GM12878 (cell line): ENCODE data around the gene FSHR. TPM values are rescaled to one million over a fixed set of nuclear protein-coding genes. Genes with fewer than 3 reads are reported as not detected.

Source experiments
- ATAC-seq: fragments of 200-7000 bp; cut with Tn5 transposase; 3 replicates; pipeline ENCODE4 v1.9.1; 2020; ENCODE audit warnings: mild to moderate bottlenecking, moderate library complexity
- BruUV-seq: library from RNA; stranded (reverse); fragments of 400-500 nt; replicated peaks from 2 replicates; lab custom pipeline; 2021; lab: Mats Ljungman, UMichigan
- CTCF ChIA-PET: fragments of 300-600 bp; sonication (Branson Sonifier 250); formaldehyde crosslinking; extraction: SDS; loops from one replicate; lab custom pipeline; 2021; ENCODE audit warnings: inconsistent platforms; lab: Yijun Ruan, JAX
- POLR2A ChIA-PET: fragments of 350-600 bp; formaldehyde crosslinking; extraction: SDS; loops from one replicate; lab custom pipeline; 2021; ENCODE audit warnings: inconsistent platforms; lab: Charles Lee
- RAD21 ChIA-PET: fragments of 300-600 bp; sonication (Branson Sonifier 250); formaldehyde crosslinking; loops from one replicate; lab custom pipeline; 2023; ENCODE audit warnings: antibody characterized with exemption; ENCODE audit not compliant: unreplicated experiment; lab: Charles Lee
- SMC1A ChIA-PET: fragments of 300-600 bp; sonication (Branson Sonifier 250); formaldehyde crosslinking; loops from one replicate; lab custom pipeline; 2023; ENCODE audit not compliant: unreplicated experiment, uncharacterized antibody; lab: Charles Lee
- DNase-seq: peaks from one replicate; pipeline ENCODE4 v3.0.0-alpha.2; 2011; ENCODE audit warnings: low read depth, low spot score
- FAIRE-seq: peaks from 3 replicates; lab custom pipeline; 2011; peaks lifted over from hg19 to GRCh38; lab: Jason Lieb, UNC
- H2AFZ ChIP-seq: 2 replicates; pipeline ENCODE4 v1.6.0; 2011; ENCODE audit warnings: low read depth, low read length, control low read depth; ENCODE audit not compliant: control insufficient read depth
- H3K27ac ChIP-seq: 2 replicates; pipeline ENCODE4 v1.5.1; 2011; ENCODE audit warnings: control low read depth; ENCODE audit not compliant: control insufficient read depth, insufficient read depth
- H3K27me3 ChIP-seq, 2 experiments: replicated peaks in 1 of 2; 2 replicates each; pipeline versions ENCODE4 v1.6.0 to v1.6.1; 2011; ENCODE audit warnings: low read length in 1 of 2; ENCODE audit not compliant: control insufficient read depth in 2 of 2, insufficient read depth in 2 of 2
- H3K36me3 ChIP-seq, 2 experiments: 2 replicates each; pipeline ENCODE4 v1.5.1; 2011; ENCODE audit warnings: low read length in 1 of 2; ENCODE audit not compliant: control insufficient read depth in 2 of 2, insufficient read depth in 2 of 2
- H3K4me1 ChIP-seq: 2 replicates; pipeline ENCODE4 v1.6.1; 2011; ENCODE audit warnings: mild to moderate bottlenecking, low read length, moderate library complexity, mixed read lengths; ENCODE audit not compliant: control insufficient read depth, insufficient read depth
- H3K4me2 ChIP-seq: 2 replicates; pipeline ENCODE4 v1.6.0; 2011; ENCODE audit warnings: control low read depth; ENCODE audit not compliant: control insufficient read depth, insufficient read depth
- H3K4me3 ChIP-seq: fragments of 200-600 bp; sonication (generic); 2 replicates; pipeline ENCODE4 v1.5.1; 2016
- H3K79me2 ChIP-seq: 2 replicates; pipeline ENCODE4 v1.6.0; 2011; ENCODE audit warnings: low read length; ENCODE audit not compliant: control insufficient read depth, insufficient read depth
- H3K9ac ChIP-seq: 2 replicates; pipeline ENCODE4 v1.8.0; 2011; ENCODE audit warnings: low read length, control low read depth, mixed read lengths; ENCODE audit not compliant: control insufficient read depth, insufficient read depth
- H3K9me3 ChIP-seq: replicated peaks from 3 replicates; pipeline ENCODE4 v1.5.1; 2011; ENCODE audit warnings: mild to moderate bottlenecking, low read length; ENCODE audit not compliant: control insufficient read depth, insufficient read depth
- H4K20me1 ChIP-seq: 2 replicates; pipeline ENCODE4 v1.6.0; 2011; ENCODE audit not compliant: control insufficient read depth, insufficient read depth
- CHD1 ChIP-seq: IDR thresholded peaks from 2 replicates; pipeline ENCODE4 v1.6.1; 2012; ENCODE audit warnings: low read depth, low read length, improper control_type of control experiment
- CHD4 ChIP-seq: fragments of 200-600 bp; sonication (generic); IDR thresholded peaks from 2 replicates; pipeline ENCODE4 v1.6.1; 2016; ENCODE audit warnings: mild to moderate bottlenecking
- CREB1 ChIP-seq: IDR thresholded peaks from 2 replicates; pipeline ENCODE4 v1.6.1; 2012; ENCODE audit warnings: low read depth, mild to moderate bottlenecking, inconsistent platforms
- HDAC6 ChIP-seq: fragments of 200-600 bp; sonication (generic); IDR thresholded peaks from one replicate; pipeline ENCODE4 v1.8.0; 2017; ENCODE audit warnings: antibody characterized with exemption; ENCODE audit not compliant: unreplicated experiment
- IRF3 ChIP-seq: fragments of 450-650 bp; IDR thresholded peaks from 2 replicates; pipeline ENCODE4 v1.6.1; 2014; ENCODE audit warnings: mild to moderate bottlenecking
- JUNB ChIP-seq: IDR thresholded peaks from 2 replicates; pipeline ENCODE4 v1.6.1; 2016; ENCODE audit warnings: antibody characterized with exemption, mild to moderate bottlenecking
- JUND ChIP-seq: IDR thresholded peaks from 2 replicates; pipeline ENCODE4 v1.6.1; 2012; ENCODE audit warnings: low read depth, mild to moderate bottlenecking, low read length, improper control_type of control experiment, moderate library complexity
- MTA3 ChIP-seq: IDR thresholded peaks from 2 replicates; pipeline ENCODE4 v1.6.1; 2012; ENCODE audit warnings: low read length, inconsistent platforms, borderline replicate concordance
- PKNOX1 ChIP-seq: fragments of 450-650 bp; IDR thresholded peaks from 2 replicates; pipeline ENCODE4 v1.6.1; 2016; ENCODE audit warnings: mild to moderate bottlenecking
- POLR2AphosphoS5 ChIP-seq: IDR thresholded peaks from 2 replicates; pipeline ENCODE4 v1.6.1; 2011; ENCODE audit warnings: mild to moderate bottlenecking, low read length, inconsistent platforms
- RBBP5 ChIP-seq: fragments of 200-600 bp; sonication (generic); conservative IDR thresholded peaks from 2 replicates; pipeline ENCODE4 v1.6.1; 2016
- RELB ChIP-seq: fragments of 450-650 bp; IDR thresholded peaks from 2 replicates; pipeline ENCODE4 v1.6.1; 2017; ENCODE audit warnings: low read depth, mild to moderate bottlenecking, moderate library complexity
- SREBF2 ChIP-seq: IDR thresholded peaks from 2 replicates; pipeline ENCODE4 v1.6.1; 2012; ENCODE audit warnings: mild to moderate bottlenecking, low read length
- TCF7 ChIP-seq: IDR thresholded peaks from 2 replicates; pipeline ENCODE4 v1.6.1; 2014; ENCODE audit warnings: antibody characterized with exemption, borderline replicate concordance
- YBX1 ChIP-seq: fragments of 450-650 bp; IDR thresholded peaks from 2 replicates; pipeline ENCODE4 v1.6.1; 2016; ENCODE audit warnings: antibody characterized with exemption
- ZBED1 ChIP-seq: IDR thresholded peaks from 2 replicates; pipeline ENCODE4 v1.6.1; 2016; ENCODE audit warnings: borderline replicate concordance
- ZNF592 ChIP-seq: fragments of 450-650 bp; IDR thresholded peaks from 2 replicates; pipeline ENCODE4 v1.6.1; 2017; ENCODE audit warnings: mild to moderate bottlenecking, moderate library complexity
- ZNF622 ChIP-seq: fragments of 450-650 bp; IDR thresholded peaks from 2 replicates; pipeline ENCODE4 v1.6.1; 2017; ENCODE audit warnings: mild to moderate bottlenecking, inconsistent platforms
- ZZZ3 ChIP-seq: IDR thresholded peaks from 2 replicates; pipeline ENCODE4 v1.6.1; 2011; ENCODE audit warnings: low read depth; ENCODE audit not compliant: control insufficient read depth, insufficient read length
- WGBS: methylation state at CpG from one replicate; pipeline ENCODE4 v1.1.6; 2016; ENCODE audit warnings: low lambda C conversion rate; ENCODE audit not compliant: insufficient replicate concordance, insufficient coverage; ENCODE audit errors: missing lambda C conversion rate; 5-methylcytosine and 5-hydroxymethylcytosine counted together
- in situ Hi-C: fragments of 300-500 bp; cut with MboI; formaldehyde crosslinking; loops from 9 replicates; pipeline ENCODE4 v1.14.3; 2018; ENCODE audit warnings: mixed read lengths
- intact Hi-C: fragments of 100-400 bp; cut with micrococcal nuclease; formaldehyde crosslinking; loops from one replicate; pipeline ENCODE4 v1.14.2; 2022; ENCODE audit not compliant: unreplicated experiment
- polyA plus RNA-seq, 11 experiments: library from polyadenylated mRNA; depleted of rRNA in 4 of 11; unstranded in 6 of 11; stranded (reverse) in 5 of 11; fragments of >200 nt; fragmentation: Nextera tagmentation in 4 of 11; fragmentation: Illumina TruSeq in 1 of 11; extraction: Ambion mirVana in 4 of 11; extraction: Trizol in 1 of 11; gene quantifications; 1 replicate in 1 of 11; 2 replicates in 10 of 11; pipeline versions ENCODE4 v1.2.1 to v1.2.3, GENCODE V29; 2011 to 2016; ENCODE audit warnings: inconsistent platforms in 2 of 11, missing spikeins in 2 of 11, low read depth in 1 of 11
- total RNA-seq, 4 experiments: library from RNA; depleted of rRNA in 3 of 4; stranded (reverse); fragments of >200 nt in 3 of 4; fragmentation: Illumina TruSeq in 1 of 4; extraction: Trizol in 1 of 4; gene quantifications; 2 replicates each; pipeline versions ENCODE4 v1.2.1 to v1.2.3, GENCODE V29; 2013 to 2021

The FSHR gene
- total and polyA plus RNA-seq, 10 of the 15 experiments (the other 5 are each of a cell fraction or from before 2014, with no cell fraction given): not detected

- Histone ChIP-seq H3K79me2 (no peaks in the 10 kb centered on the region), H2AFZ (no peak overlapping the region), H3K4me1 (no peaks in the 10 kb centered on the region), H3K4me3 (no peak overlapping the region), H3K27ac (no peak overlapping the region), H3K9me3 (no peaks in the 10 kb centered on the region), H3K9ac (no peak overlapping the region), H3K36me3 (no peaks in the 10 kb centered on the region), H3K4me2 (no peak overlapping the region), H4K20me1 (no peaks in the 10 kb centered on the region), H3K27me3 (no peaks in the 10 kb centered on the region)
- no peak for FAIRE-seq
- TF ChIP-seq ZZZ3 (no peak), ZNF622 (no peak), ZBED1 (no peak), MTA3 (no peak), HDAC6 (no peak), JUNB (no peak), CHD1 (no peak), RELB (no peak), YBX1 (no peak), IRF3 (no peak), CHD4 (no peak), PKNOX1 (no peak), TCF7 (no peak), JUND (no peak), POLR2AphosphoS5 (no peak), ZNF592 (no peak), SREBF2 (no peak), CREB1 (no peak), RBBP5 (no peak)
- WGBS: 38% methylated on average over 1 of the region's 1 CpG
- BruUV-seq: no TSS peak
- ChIA-PET RAD21 (no interaction called here), CTCF (no interaction called here), POLR2A (no interaction called here), SMC1A (no interaction called here)
- ATAC-seq: no peak
- intact Hi-C loops (no loop called here), in situ Hi-C loops (no loop called here)
- DNase-seq: no peak
These were observed 7.8 kb upstream of the FSHR start for GRCh38 chr2:49162151-49162550.
